Fibroblast of the aortic adventitia (primary cell): ENCODE results near the gene TNFSF11. TPM values are rescaled to one million over a fixed set of nuclear protein-coding genes. Genes with fewer than 3 reads are reported as not detected.
A peak's percentile ranks its signal among the peaks of the same experiment; 100 is the strongest.
"Not testable (repeated sequence)": the region's sequence is repeated elsewhere in the genome, so short reads cannot be mapped to it uniquely, and the experiment has no call there.

Experiments used
- DNase-seq: peaks from one replicate; pipeline ENCODE4 v3.0.0-alpha.2; 2010; ENCODE audit warnings: low read depth
- H3K4me3 ChIP-seq: 2 replicates; pipeline ENCODE4 v1.5.1; 2011; ENCODE audit warnings: low read depth, mild to moderate bottlenecking, control low read depth, low read length, moderate library complexity
- total RNA-seq: library from RNA; depleted of rRNA; stranded (reverse); fragments of >200 nt; gene quantifications from 2 replicates; pipeline ENCODE4 v1.2.3, GENCODE V29; 2012; ENCODE audit warnings: low replicate concordance
- TF ChIP-seq, protein P1 (sequence below): IDR thresholded peaks from 2 replicates; pipeline ENCODE4 v1.5.1; 2011; ENCODE audit warnings: mild to moderate bottlenecking, low read length, control low read depth, inconsistent platforms; ENCODE audit not compliant: insufficient read depth

TNFSF11 gene
- total RNA-seq, 1 donor, result 5.2 TPM

GRCh38 chr13:42547612-42548011, 26.3 kb upstream of the TNFSF11 start:
- TF ChIP-seq, protein P1, sequence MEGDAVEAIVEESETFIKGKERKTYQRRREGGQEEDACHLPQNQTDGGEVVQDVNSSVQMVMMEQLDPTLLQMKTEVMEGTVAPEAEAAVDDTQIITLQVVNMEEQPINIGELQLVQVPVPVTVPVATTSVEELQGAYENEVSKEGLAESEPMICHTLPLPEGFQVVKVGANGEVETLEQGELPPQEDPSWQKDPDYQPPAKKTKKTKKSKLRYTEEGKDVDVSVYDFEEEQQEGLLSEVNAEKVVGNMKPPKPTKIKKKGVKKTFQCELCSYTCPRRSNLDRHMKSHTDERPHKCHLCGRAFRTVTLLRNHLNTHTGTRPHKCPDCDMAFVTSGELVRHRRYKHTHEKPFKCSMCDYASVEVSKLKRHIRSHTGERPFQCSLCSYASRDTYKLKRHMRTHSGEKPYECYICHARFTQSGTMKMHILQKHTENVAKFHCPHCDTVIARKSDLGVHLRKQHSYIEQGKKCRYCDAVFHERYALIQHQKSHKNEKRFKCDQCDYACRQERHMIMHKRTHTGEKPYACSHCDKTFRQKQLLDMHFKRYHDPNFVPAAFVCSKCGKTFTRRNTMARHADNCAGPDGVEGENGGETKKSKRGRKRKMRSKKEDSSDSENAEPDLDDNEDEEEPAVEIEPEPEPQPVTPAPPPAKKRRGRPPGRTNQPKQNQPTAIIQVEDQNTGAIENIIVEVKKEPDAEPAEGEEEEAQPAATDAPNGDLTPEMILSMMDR, result no peak
- no peak overlapping the region for H3K4me3 ChIP-seq
- no peak for DNase-seq

- peak; percentile 18 for DNase-seq
- TF ChIP-seq, protein P1, result no peak
Observed at GRCh38 chr13:42548731-42549551, 25.0 kb upstream of the TNFSF11 start.

DNA sequence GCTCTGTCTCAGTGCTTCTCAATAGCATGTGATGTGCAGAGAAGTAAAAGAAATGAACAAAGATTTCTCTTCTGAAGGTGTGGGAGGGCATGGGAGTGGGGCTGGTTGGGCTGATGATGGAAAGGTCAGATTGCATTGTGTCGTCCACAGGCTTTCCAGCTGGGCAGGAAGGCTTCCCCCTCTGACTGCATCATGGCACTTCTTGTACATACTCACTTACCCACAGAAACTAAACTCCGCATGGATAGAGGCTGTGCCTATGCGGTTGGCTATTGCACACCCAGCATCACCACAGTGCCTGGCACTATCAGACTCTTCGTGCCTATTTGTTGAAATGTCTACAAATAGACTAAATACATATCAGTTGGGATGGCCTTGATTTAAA, 24.4 kb upstream of the TNFSF11 start:
- TF ChIP-seq, protein P1, result no peak
- no peak for DNase-seq
- H3K4me3 ChIP-seq, result no peak overlapping the region

More at GRCh38 chr13:42548731-42549551, 25.0 kb upstream of the TNFSF11 start:
- H3K4me3 ChIP-seq, result no peak overlapping the region

DNA sequence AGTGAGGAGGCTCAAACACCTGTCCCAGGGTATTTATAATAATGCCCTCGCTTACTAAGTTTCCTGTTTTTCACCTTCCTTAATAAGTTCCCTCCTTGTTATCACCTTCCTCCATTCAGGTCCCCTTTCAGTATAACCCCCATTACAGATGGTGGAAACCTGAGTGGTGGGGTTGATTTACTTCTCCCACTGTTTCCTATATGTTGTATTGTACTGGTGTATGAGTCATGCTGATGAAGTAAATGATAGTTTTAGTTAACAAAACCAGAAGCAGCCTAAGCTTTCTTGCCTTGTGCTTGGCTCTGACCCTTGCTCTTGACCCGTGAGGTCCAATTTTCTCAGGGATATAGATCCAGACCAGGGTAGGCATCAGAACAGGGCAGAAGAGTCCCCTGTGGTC, 22.3 kb upstream of the TNFSF11 start:
- no peak for DNase-seq
- TF ChIP-seq, protein P1, result no peak
- H3K4me3 ChIP-seq, result no peak overlapping the region

DNA sequence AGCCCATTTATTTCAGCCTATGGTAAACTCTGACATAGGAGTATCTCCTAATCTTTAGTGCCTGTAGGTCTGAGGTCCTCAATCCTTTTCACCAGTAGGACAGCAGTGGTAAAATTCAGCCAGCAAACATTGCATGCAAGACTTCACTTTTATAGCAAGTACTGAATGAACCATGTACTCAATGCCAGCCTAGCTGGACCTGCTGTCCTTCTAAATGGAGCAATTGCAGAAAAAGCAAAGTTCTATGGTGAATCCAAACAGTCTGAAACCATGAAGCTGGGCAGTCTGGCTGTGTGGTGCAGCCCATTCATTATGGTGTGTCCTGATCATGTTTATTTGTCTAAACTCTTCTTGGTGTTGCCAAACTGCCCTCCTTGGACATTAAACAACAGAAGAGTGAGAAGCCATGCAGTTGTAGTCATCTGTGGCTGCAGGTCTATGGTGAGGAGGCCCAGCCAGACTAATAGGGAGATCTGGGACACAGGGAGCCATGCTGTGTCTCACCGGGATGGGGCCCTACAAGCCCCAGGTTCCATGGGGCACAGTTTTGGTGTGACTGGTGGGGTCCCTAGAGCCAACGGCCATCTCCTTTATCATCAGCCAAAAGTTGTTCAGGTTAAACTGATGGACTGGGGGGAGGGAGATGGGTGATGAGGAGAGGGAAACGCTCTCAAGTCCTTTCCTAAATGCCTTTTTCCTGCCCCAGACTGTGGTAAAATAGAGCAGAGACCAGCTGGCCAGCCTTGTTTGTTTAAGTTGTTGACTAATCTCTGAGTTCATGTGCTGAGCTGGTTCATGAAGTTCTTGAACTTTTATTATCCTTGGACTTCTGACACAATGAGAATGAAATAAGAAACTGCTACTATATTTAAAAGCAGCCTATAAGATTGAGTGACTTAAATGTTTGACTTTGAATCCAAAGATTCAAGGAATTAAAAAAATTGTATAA, 20.6 kb upstream of the TNFSF11 start:
- peak; percentile 66 for DNase-seq
- H3K4me3 ChIP-seq, result no peak overlapping the region
- TF ChIP-seq, protein P1, result no peak

DNA sequence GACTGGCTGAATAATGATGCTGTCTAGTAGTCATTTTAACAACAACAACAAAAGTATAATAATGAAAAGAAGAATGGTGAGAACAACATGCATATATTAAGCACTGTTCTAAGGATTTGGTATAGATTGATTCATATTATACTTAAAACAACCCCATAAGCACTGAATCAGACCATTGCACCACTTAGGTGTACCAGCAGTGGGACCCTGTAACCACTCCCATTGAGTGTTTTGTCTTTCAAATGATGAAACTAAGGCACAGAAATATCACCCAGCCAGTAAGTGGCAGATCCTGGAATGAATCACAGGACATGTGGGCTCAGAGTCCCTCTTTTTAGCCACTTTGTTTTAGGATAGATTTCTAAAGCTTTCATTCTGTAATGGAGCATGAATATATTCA, 14.9 kb upstream of the TNFSF11 start:
- DNase-seq, result no peak
- no peak overlapping the region for H3K4me3 ChIP-seq
- TF ChIP-seq, protein P1, result no peak

- DNase-seq, H3K4me3 ChIP-seq: not testable (repeated sequence)
Observed at GRCh38 chr13:42559573-42560218, 14.3 kb upstream of the TNFSF11 start.

DNA sequence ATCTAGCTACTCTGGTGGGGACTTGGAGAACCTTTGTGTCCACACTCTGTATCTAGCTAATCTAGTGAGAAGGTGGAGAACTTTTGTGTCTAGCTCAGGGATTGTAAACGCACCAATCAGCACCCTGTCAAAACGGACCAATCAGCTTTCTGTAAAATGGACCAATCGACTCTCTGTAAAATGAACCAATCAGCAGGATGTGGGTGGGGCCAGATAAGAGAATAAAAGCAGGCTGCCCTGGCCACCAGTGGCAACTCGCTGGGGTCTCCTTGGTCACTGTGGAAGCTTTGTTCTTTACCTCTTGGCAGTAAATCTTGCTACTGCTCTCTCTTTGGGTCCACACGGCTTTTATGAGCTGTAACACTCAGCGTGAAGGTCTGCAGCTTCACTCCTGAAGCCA, 13.6 kb upstream of the TNFSF11 start:
- H3K4me3 ChIP-seq, DNase-seq: not testable (repeated sequence)
